Measurements from ENCODE around the gene FOXA1.

The FOXA1 gene

GRCh38 chr14:37603688-37604251, 8.7 kb upstream of the FOXA1 start:
- no peak overlapping the region for H3K27ac ChIP-seq

GRCh38 chr14:37602605-37603453, 7.8 kb upstream of the FOXA1 start:
- no peak for DNase-seq (ENCODE audit: low read depth, low spot score)
- no peak overlapping the region for H3K27ac ChIP-seq

More at GRCh38 chr14:37603688-37604251, 8.7 kb upstream of the FOXA1 start:
- DNase-seq (ENCODE audit: low read depth, low spot score) = no peak

GRCh38 chr14:37601865-37602264, 6.8 kb upstream of the FOXA1 start:
- no peak for DNase-seq (ENCODE audit: low read depth, low spot score)
- H3K27ac ChIP-seq = no peak overlapping the region

- no peak for DNase-seq (ENCODE audit: low read depth, low spot score)
- H3K27ac ChIP-seq = no peak overlapping the region
These were observed 6.1 kb upstream of the FOXA1 start for GRCh38 chr14:37600880-37601741.

GRCh38 chr14:37599507-37600368, 4.7 kb upstream of the FOXA1 start:
- H3K27ac ChIP-seq = peak overlapping the region; percentile 97
- no peak for DNase-seq (ENCODE audit: low read depth, low spot score)

- peak overlapping the region; percentile 97 for H3K27ac ChIP-seq
- DNase-seq (ENCODE audit: low read depth, low spot score) = no peak
These were observed 3.9 kb upstream of the FOXA1 start for GRCh38 chr14:37598747-37599506.

- peak overlapping the region; percentile 97 for H3K27ac ChIP-seq
- DNase-seq (ENCODE audit: low read depth, low spot score) = no peak
These were observed 3.1 kb upstream of the FOXA1 start for GRCh38 chr14:37597914-37598746.

GRCh38 chr14:37597538-37597913, 2.5 kb upstream of the FOXA1 start:
- no peak for DNase-seq (ENCODE audit: low read depth, low spot score)
- peak overlapping the region; percentile 97 for H3K27ac ChIP-seq

GRCh38 chr14:37596790-37597472, 1.9 kb upstream of the FOXA1 start:
- peak overlapping the region; percentile 97 for H3K27ac ChIP-seq
- no peak for DNase-seq (ENCODE audit: low read depth, low spot score)

GRCh38 chr14:37595809-37596621, 966 bp upstream of the FOXA1 start:
- H3K27ac ChIP-seq = peak overlapping the region; percentile 97
- peak; percentile 98 for DNase-seq (ENCODE audit: low read depth, low spot score)

GRCh38 chr14:37594238-37594970, 645 bp downstream of the FOXA1 start:
- no peak for DNase-seq (ENCODE audit: low read depth, low spot score)
- peak overlapping the region; percentile 97 for H3K27ac ChIP-seq

GRCh38 chr14:37593511-37594237, 1.4 kb downstream of the FOXA1 start:
- peak overlapping the region; percentile 97 for H3K27ac ChIP-seq
- no peak for DNase-seq (ENCODE audit: low read depth, low spot score)

- H3K27ac ChIP-seq = peak overlapping the region; percentile 97
- no peak for DNase-seq (ENCODE audit: low read depth, low spot score)
These were observed 2.3 kb downstream of the FOXA1 start for GRCh38 chr14:37592482-37593408.

GRCh38 chr14:37591941-37592481, 3.0 kb downstream of the FOXA1 start:
- no peak for DNase-seq (ENCODE audit: low read depth, low spot score)
- peak overlapping the region; percentile 97 for H3K27ac ChIP-seq
